Panc1 (cell line): Measurements from ENCODE around the gene PIP4P1. TPM values are rescaled to one million over a fixed set of nuclear protein-coding genes. Genes with fewer than 3 reads are reported as not detected.
A peak's percentile ranks its signal among the peaks of the same experiment; 100 is the strongest.

Source experiments
- ATAC-seq: fragments of 200-7000 bp; cut with Tn5 transposase; 2 replicates; pipeline ENCODE4 v1.9.1; 2020; ENCODE audit warnings: mild to moderate bottlenecking, moderate library complexity
- Bru-seq: library from RNA; stranded (reverse); fragments of 400-500 nt; gene quantifications from one replicate; lab custom pipeline; 2021; lab: Mats Ljungman, UMichigan
- BruChase-seq, 2 experiments: library from RNA; stranded (reverse); fragments of 400-500 nt; gene quantifications; one replicate each; lab custom pipeline; 2021; lab: Mats Ljungman, UMichigan
- BruUV-seq: library from RNA; stranded (reverse); fragments of 400-500 nt; replicated peaks from 2 replicates; lab custom pipeline; 2021; lab: Mats Ljungman, UMichigan
- CTCF ChIA-PET: fragments of 300-600 bp; sonication (Branson Sonifier 250); formaldehyde crosslinking; loops from one replicate; lab custom pipeline; 2022; ENCODE audit warnings: antibody characterized with exemption; lab: Charles Lee
- POLR2A ChIA-PET: fragments of 300-600 bp; sonication (Branson Sonifier 250); formaldehyde crosslinking; loops from one replicate; lab custom pipeline; 2022; ENCODE audit warnings: antibody characterized with exemption; lab: Charles Lee
- DNase-seq: peaks from one replicate; pipeline ENCODE4 v3.0.0-alpha.2; 2010; ENCODE audit warnings: low read depth, low spot score
- H3K27ac ChIP-seq: 2 replicates; pipeline ENCODE4 v1.5.1; 2011; ENCODE audit warnings: mild to moderate bottlenecking, low read length, inconsistent platforms
- H3K27me3 ChIP-seq: fragments of 200-500 bp; sonication (Bioruptor generic); 2 replicates; pipeline ENCODE4 v1.6.0; 2014; ENCODE audit warnings: low read length, inconsistent platforms; ENCODE audit not compliant: control insufficient read depth, insufficient read depth
- H3K36me3 ChIP-seq: fragments of 200-500 bp; sonication (Bioruptor generic); 2 replicates; pipeline ENCODE4 v1.5.1; 2014; ENCODE audit warnings: inconsistent platforms, mild to moderate bottlenecking, low read length, moderate library complexity; ENCODE audit not compliant: control insufficient read depth, insufficient read depth
- H3K4me1 ChIP-seq: 2 replicates; pipeline ENCODE4 v1.5.1; 2011; ENCODE audit warnings: inconsistent platforms, mild to moderate bottlenecking, low read length, moderate library complexity; ENCODE audit not compliant: control insufficient read depth, insufficient read depth
- H3K4me3 ChIP-seq, 2 experiments: 2 replicates each; pipeline ENCODE4 v1.5.1; 2011 to 2012; ENCODE audit warnings: low read depth in 2 of 2, low read length in 2 of 2, mild to moderate bottlenecking in 2 of 2, inconsistent platforms in 1 of 2, moderate library complexity in 1 of 2
- H3K9me3 ChIP-seq: fragments of 200-500 bp; sonication (Bioruptor generic); 2 replicates; pipeline ENCODE4 v1.5.1; 2014; ENCODE audit warnings: low read depth, mild to moderate bottlenecking, inconsistent platforms, low read length, moderate library complexity; ENCODE audit not compliant: control insufficient read depth, insufficient read depth
- CTCF ChIP-seq: fragments of 450-650 bp; IDR thresholded peaks from 2 replicates; pipeline ENCODE4 v1.5.1; 2017; ENCODE audit warnings: mild to moderate bottlenecking
- POLR2AphosphoS5 ChIP-seq: IDR thresholded peaks from 2 replicates; pipeline ENCODE4 v1.6.1; 2012; ENCODE audit warnings: mild to moderate bottlenecking, low read depth, low read length, moderate library complexity
- REST ChIP-seq, 2 experiments: IDR thresholded peaks; 2 replicates each; pipeline ENCODE4 v1.6.1; 2011 to 2012; ENCODE audit warnings: low read depth in 2 of 2, control low read depth in 1 of 2, low read length in 1 of 2, mild to moderate bottlenecking in 1 of 2, moderate library complexity in 1 of 2; ENCODE audit not compliant: insufficient read depth in 1 of 2
- SIN3A ChIP-seq: IDR thresholded peaks from 2 replicates; pipeline ENCODE4 v1.6.1; 2012; ENCODE audit warnings: low read depth, mild to moderate bottlenecking, low read length, moderate library complexity, borderline replicate concordance; ENCODE audit not compliant: insufficient read depth
- TCF7L2 ChIP-seq: IDR thresholded peaks from 2 replicates; pipeline ENCODE4 v1.6.1; 2011; ENCODE audit warnings: mild to moderate bottlenecking, low read depth, low read length, inconsistent platforms
- in situ Hi-C: cut with HindIII; loops from 2 replicates; pipeline ENCODE4 v1.10.0; 2016; ENCODE audit warnings: low sequenced_read_pairs, low pct_unique_long_range_greater_than_20kb
- intact Hi-C: fragments of 100-400 bp; cut with micrococcal nuclease; formaldehyde crosslinking; loops from one replicate; pipeline ENCODE4 v1.10.0; 2022; ENCODE audit not compliant: unreplicated experiment
- long read RNA-seq: library from polyadenylated mRNA; unstranded; transcript quantifications from one replicate; pipeline ENCODE4 v2.0.0, GENCODE V29; 2021; ENCODE audit not compliant: unreplicated experiment
- polyA plus RNA-seq: library from polyadenylated mRNA; unstranded; fragments of >200 nt; gene quantifications from one replicate; pipeline ENCODE4 v1.2.1, GENCODE V29; 2012; ENCODE audit warnings: missing spikeins; ENCODE audit not compliant: insufficient read length
- total RNA-seq: library from RNA; stranded (reverse); gene quantifications from one replicate; pipeline ENCODE4 v1.2.1, GENCODE V29; 2021; ENCODE audit not compliant: unreplicated experiment

Gene PIP4P1
- total RNA-seq (34.8 TPM), Bru-seq, nascent RNA (percentile 85 among the genes with signal in this experiment), BruChase-seq, experiment 1, labeled RNA remaining after a 2-hour chase (percentile 94 among the genes with signal in this experiment), BruChase-seq, experiment 2, labeled RNA remaining after a 6-hour chase (percentile 74 among the genes with signal in this experiment)
- polyA plus RNA-seq, result 25.9 TPM
- long read RNA-seq, transcript PIP4P1-201 (7 exons, 1,961 nt), result minor isoform, 16 of 68 reads
- long read RNA-seq, transcript PIP4P1-202 (7 exons, 1,696 nt), result major isoform, 23 of 68 reads
- long read RNA-seq, partial matches to known transcripts, result 15 of 68 reads
- long read RNA-seq, other reads (novel, unspliced or antisense), result 13 of 68 reads

- Histone ChIP-seq H3K27ac (peak within 1 kb of the TSS; percentile 91), H3K27me3 (no peaks in the 10 kb centered on the region), H3K36me3 (peaks cover 4% of the 10 kb centered on the region; the same call in 1 of the 2 replicates), H3K9me3 (no peaks in the 10 kb centered on the region), H3K4me1 (peaks cover 34% of the 10 kb centered on the region), H3K4me3 (peak within 1 kb of the TSS; percentile 82 to 91)
- ChIA-PET CTCF (interaction anchor here (0.5 to 0.8 kb wide), 3 partner anchors 145 to 817 kb away, joined by 3 to 4 read pairs (median 4); no protein-coding TSS in a partner anchor), POLR2A (interaction anchor here (1.1 to 1.2 kb wide), 2 partner anchors 8 to 118 kb away, joined by 4 to 5 read pairs; partner anchors contain the start of genes PARP2 and PNP)
- in situ Hi-C loops, result no loop called here
- ATAC-seq, result peak; percentile 95
- intact Hi-C loops, result no loop called here
- DNase-seq, result peak; percentile 98
- BruUV-seq, result no TSS peak
- 0 out of 2 replicates have a peak, but pooled peaks have one; percentile 54 for TF ChIP-seq SIN3A
- TF ChIP-seq POLR2AphosphoS5, result peak; percentile 67
- no peak for TF ChIP-seq REST (IDR thresholded peaks at IDR 0.05; ENCODE audit: insufficient read depth in 1 of 2, low read depth in 2 of 2, low read length in 1 of 2)
- no peak; the same call in 1 of the 2 replicates for TF ChIP-seq TCF7L2
- TF ChIP-seq CTCF, result no peak
Measured at GRCh38 chr14:20461225-20462141, at the start of gene PIP4P1. Gene PIP4P1, minus strand, starts transcription at chr14:20461434. Its CDS starts 109 bp downstream, at chr14:20461325.

- in situ Hi-C loops (no loop called here), intact Hi-C loops (no loop called here)
- Histone ChIP-seq H3K4me1 (no peaks in the 10 kb centered on the region), H3K27me3 (no peaks in the 10 kb centered on the region; the same call in 1 of the 2 replicates), H3K4me3 (no peak overlapping the region), H3K27ac (no peak overlapping the region), H3K36me3 (no peaks in the 10 kb centered on the region), H3K9me3 (no peaks in the 10 kb centered on the region)
- ATAC-seq (no peak), DNase-seq (no peak)
- no TSS peak for BruUV-seq
- ChIA-PET POLR2A (no interaction called here), CTCF (no interaction called here)
- TF ChIP-seq TCF7L2, result no peak
- TF ChIP-seq SIN3A, result no peak
- TF ChIP-seq REST (IDR thresholded peaks at IDR 0.05; ENCODE audit: insufficient read depth in 1 of 2, low read depth in 2 of 2, low read length in 1 of 2), result no peak
- no peak for TF ChIP-seq POLR2AphosphoS5
- no peak for TF ChIP-seq CTCF
Measured at GRCh38 chr14:20508367-20508766, 47.1 kb upstream of the PIP4P1 start.
